DOHH2 (cell line): ENCODE results near the gene ZRANB2.

Experiments
- H3F3A ChIP-seq: fragments of 200-600 bp; sonication (generic), shearing (Covaris generic); 2 replicates; pipeline ENCODE4 v1.6.0; 2016; ENCODE audit warnings: antibody characterized with exemption, mild to moderate bottlenecking; ENCODE audit not compliant: control insufficient read depth, insufficient read depth
- H3K27ac ChIP-seq: fragments of 200-600 bp; sonication (generic); 2 replicates; pipeline ENCODE4 v1.5.1; 2014; ENCODE audit warnings: low read depth, mild to moderate bottlenecking, low read length, moderate library complexity
- H3K27me3 ChIP-seq: fragments of 200-600 bp; sonication (generic); 2 replicates; pipeline ENCODE4 v1.6.1; 2014; ENCODE audit warnings: mild to moderate bottlenecking, low read length, mixed read lengths; ENCODE audit not compliant: control insufficient read depth
- H3K36me3 ChIP-seq: fragments of 200-600 bp; sonication (generic); 2 replicates; pipeline ENCODE4 v1.6.1; 2014; ENCODE audit warnings: mild to moderate bottlenecking, low read length, moderate library complexity, mixed read lengths; ENCODE audit not compliant: control insufficient read depth
- H3K4me1 ChIP-seq: fragments of 200-600 bp; sonication (generic); 2 replicates; pipeline ENCODE4 v1.6.1; 2014; ENCODE audit warnings: mild to moderate bottlenecking, low read length, mixed read lengths; ENCODE audit not compliant: control insufficient read depth
- H3K4me2 ChIP-seq: fragments of 200-600 bp; sonication (generic); 2 replicates; pipeline ENCODE4 v1.6.0; 2014; ENCODE audit warnings: mild to moderate bottlenecking, low read length, moderate library complexity
- H3K4me3 ChIP-seq: fragments of 200-600 bp; sonication (generic); 2 replicates; pipeline ENCODE4 v1.5.1; 2014; ENCODE audit warnings: mild to moderate bottlenecking, low read length, mixed read lengths
- H3K79me2 ChIP-seq: fragments of 200-600 bp; sonication (generic); 2 replicates; pipeline ENCODE4 v1.6.1; 2014; ENCODE audit warnings: mild to moderate bottlenecking, low read length, mixed read lengths; ENCODE audit not compliant: control insufficient read depth
- H3K9me2 ChIP-seq: fragments of 200-600 bp; sonication (generic); replicated peaks from 2 replicates; pipeline ENCODE4 v1.6.1; 2014; ENCODE audit warnings: mild to moderate bottlenecking, low read length, mixed read lengths; ENCODE audit not compliant: control insufficient read depth
- H3K9me3 ChIP-seq: fragments of 200-600 bp; sonication (generic); 2 replicates; pipeline ENCODE4 v1.6.1; 2014; ENCODE audit warnings: antibody characterized with exemption, low read length, mixed read lengths; ENCODE audit not compliant: control insufficient read depth, insufficient read depth
- H4K20me1 ChIP-seq: fragments of 200-600 bp; sonication (generic); 2 replicates; pipeline ENCODE4 v1.6.0; 2014; ENCODE audit warnings: low read depth, mild to moderate bottlenecking, antibody characterized with exemption, low read length, moderate library complexity; ENCODE audit not compliant: control insufficient read depth, insufficient read depth
- CTCF ChIP-seq: fragments of 200-600 bp; sonication (generic); IDR thresholded peaks from one replicate; pipeline ENCODE4 v1.5.1; 2014; ENCODE audit warnings: antibody characterized with exemption, mild to moderate bottlenecking, low read depth, low read length; ENCODE audit not compliant: poor library complexity, severe bottlenecking
- EZH2phosphoT487 ChIP-seq: fragments of 200-600 bp; sonication (generic); IDR thresholded peaks from 2 replicates; pipeline ENCODE4 v1.6.1; 2017; ENCODE audit warnings: borderline replicate concordance, mild to moderate bottlenecking, antibody characterized with exemption, low read length, moderate library complexity, mixed read lengths

ZRANB2 gene

DNA sequence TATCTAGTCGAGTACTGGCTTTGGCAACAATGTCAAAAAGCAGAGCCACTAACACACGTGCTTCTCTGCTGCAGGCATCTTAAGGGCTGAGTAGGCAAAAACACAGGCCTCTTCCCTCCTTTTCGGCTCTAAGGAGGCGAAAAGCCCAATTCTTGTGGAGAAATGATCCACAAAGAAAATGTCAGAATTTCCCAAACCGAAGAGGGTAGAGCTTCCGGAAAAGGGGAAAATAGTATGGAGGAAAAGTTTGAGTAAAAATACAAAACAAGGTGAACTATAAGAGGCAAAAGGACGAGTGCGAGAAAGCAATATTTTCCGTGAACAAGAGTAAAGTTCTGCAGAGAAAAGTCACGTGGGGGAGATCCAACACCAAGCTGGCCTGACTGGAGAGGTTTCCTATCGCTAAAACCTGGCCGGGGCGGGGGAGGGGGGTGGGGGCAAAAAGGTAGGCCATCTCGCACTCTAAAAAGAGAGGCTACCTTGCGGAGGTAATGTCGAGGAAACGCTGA lies 551 bp downstream of the ZRANB2 start:
- Histone ChIP-seq H3K4me1 (peaks cover 17% of the 10 kb centered on the region), H3K4me2 (peak overlapping the region; percentile 80), H3K9me3 (no peaks in the 10 kb centered on the region), H3K4me3 (peak overlapping the region; percentile 97), H3K9me2 (no peaks in the 10 kb centered on the region), H3K36me3 (peaks cover 54% of the 10 kb centered on the region), H3F3A (no peaks in the 10 kb centered on the region; the same call in none of the 2 replicates), H3K27me3 (no peaks in the 10 kb centered on the region), H3K79me2 (peaks cover 63% of the 10 kb centered on the region), H3K27ac (peak overlapping the region; percentile 74), H4K20me1 (peaks cover 8% of the 10 kb centered on the region)
- TF ChIP-seq EZH2phosphoT487 = no peak

GRCh38 chr1:71074681-71075080 lies 6.2 kb downstream of the ZRANB2 start:
- Histone ChIP-seq H3K4me2 (no peak overlapping the region), H3K9me2 (no peaks in the 10 kb centered on the region), H3K27me3 (no peaks in the 10 kb centered on the region), H3F3A (no peaks in the 10 kb centered on the region; the same call in none of the 2 replicates), H4K20me1 (peaks cover 14% of the 10 kb centered on the region), H3K79me2 (peaks cover 68% of the 10 kb centered on the region), H3K27ac (no peak overlapping the region), H3K4me1 (peaks cover 26% of the 10 kb centered on the region), H3K9me3 (no peaks in the 10 kb centered on the region), H3K4me3 (no peak overlapping the region), H3K36me3 (peaks cover 97% of the 10 kb centered on the region)
- TF ChIP-seq CTCF = no peak
- TF ChIP-seq EZH2phosphoT487 = no peak

- Histone ChIP-seq H3K27ac (no peak overlapping the region), H3K9me2 (no peaks in the 10 kb centered on the region), H3K4me3 (no peak overlapping the region), H3K4me1 (peaks cover 32% of the 10 kb centered on the region), H3K79me2 (peaks cover 44% of the 10 kb centered on the region), H3K9me3 (no peaks in the 10 kb centered on the region), H3K36me3 (peaks cover 95% of the 10 kb centered on the region), H3K27me3 (no peaks in the 10 kb centered on the region), H3F3A (peaks cover 3% of the 10 kb centered on the region), H4K20me1 (peaks cover 10% of the 10 kb centered on the region), H3K4me2 (no peak overlapping the region)
- TF ChIP-seq CTCF (no peak), EZH2phosphoT487 (no peak)
Measured at GRCh38 chr1:71072273-71072672, 8.6 kb downstream of the ZRANB2 start.

DNA sequence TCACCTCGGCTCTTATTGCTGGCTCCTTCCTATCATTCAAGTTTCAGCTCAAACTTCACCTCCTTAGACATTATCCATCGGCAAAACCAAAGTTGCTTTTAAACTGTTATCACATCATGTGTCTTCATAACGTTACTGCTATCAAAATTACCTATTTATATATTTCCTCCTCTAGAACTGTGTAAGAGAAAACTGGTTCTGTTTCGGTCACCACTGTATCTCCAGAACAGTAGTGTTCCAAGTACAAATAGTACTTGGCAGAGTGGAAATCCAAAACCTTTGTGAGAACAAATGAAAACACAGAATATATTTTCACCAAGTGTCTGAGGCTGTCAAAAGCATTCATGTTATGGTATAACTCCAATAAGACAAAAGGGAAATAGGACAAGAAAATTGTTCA lies 9.1 kb downstream of the ZRANB2 start:
- Histone ChIP-seq H3K79me2 (peaks cover 39% of the 10 kb centered on the region), H3K36me3 (peaks cover 95% of the 10 kb centered on the region), H3K4me3 (no peak overlapping the region)

More for the DNA sequence above, 9.1 kb downstream of the ZRANB2 start:
- no peaks in the 10 kb centered on the region for H3K9me3 ChIP-seq
- peaks cover 10% of the 10 kb centered on the region for H4K20me1 ChIP-seq
- no peak overlapping the region for H3K27ac ChIP-seq
- peaks cover 3% of the 10 kb centered on the region for H3F3A ChIP-seq
- H3K27me3 ChIP-seq = no peaks in the 10 kb centered on the region
- H3K4me2 ChIP-seq = no peak overlapping the region
- no peaks in the 10 kb centered on the region for H3K9me2 ChIP-seq
- no peak for TF ChIP-seq EZH2phosphoT487
- TF ChIP-seq CTCF = no peak
- peaks cover 32% of the 10 kb centered on the region for H3K4me1 ChIP-seq
